BLaER1 (cell line): ENCODE measurements around the gene DDIT3.
"Not testable (repeated sequence)": the region's sequence is repeated elsewhere in the genome, so short reads cannot be mapped to it uniquely, and the experiment has no call there.

Source experiments
- H3K27ac ChIP-seq: shearing (Covaris generic); formaldehyde crosslinking; 2 replicates; pipeline ENCODE4 v1.8.1; 2022
- H3K27me3 ChIP-seq: shearing (Covaris generic); formaldehyde crosslinking; 2 replicates; pipeline ENCODE4 v1.8.1; 2022
- H3K36me3 ChIP-seq: shearing (Covaris generic); formaldehyde crosslinking; 2 replicates; pipeline ENCODE4 v1.8.1; 2022
- H3K4me1 ChIP-seq: shearing (Covaris generic); formaldehyde crosslinking; 2 replicates; pipeline ENCODE4 v1.8.1; 2022
- H3K4me2 ChIP-seq: shearing (Covaris generic); formaldehyde crosslinking; 2 replicates; pipeline ENCODE4 v1.8.1; 2022
- H3K4me3 ChIP-seq: shearing (Covaris generic); formaldehyde crosslinking; 2 replicates; pipeline ENCODE4 v1.8.1; 2022
- H3K9ac ChIP-seq: shearing (Covaris generic); formaldehyde crosslinking; 2 replicates; pipeline ENCODE4 v1.8.1; 2022
- H3K9me3 ChIP-seq: shearing (Covaris generic); formaldehyde crosslinking; 2 replicates; pipeline ENCODE4 v1.8.1; 2022
- H4K20me1 ChIP-seq: shearing (Covaris generic); formaldehyde crosslinking; 2 replicates; pipeline ENCODE4 v1.8.1; 2022
- Cebpa-rat ChIP-seq: shearing (Covaris generic); IDR thresholded peaks from 2 replicates; pipeline ENCODE4 v1.8.1; 2022

DDIT3 gene

GRCh38 chr12:57521525-57522010 lies 1.3 kb upstream of the DDIT3 start:
- H3K4me2 ChIP-seq = peak overlapping the region; percentile 95
- H3K36me3 ChIP-seq = peaks cover 54% of the 10 kb centered on the region
- peaks cover 71% of the 10 kb centered on the region for H3K4me1 ChIP-seq

GRCh38 chr12:57519796-57520052 lies 590 bp downstream of the DDIT3 start:
- peaks cover 52% of the 10 kb centered on the region for H3K4me1 ChIP-seq
- H3K9ac ChIP-seq = peak overlapping the region; percentile 97
- H3K4me2 ChIP-seq = peak overlapping the region; percentile 86
- peaks cover 54% of the 10 kb centered on the region for H3K36me3 ChIP-seq
- H4K20me1 ChIP-seq = peaks cover 69% of the 10 kb centered on the region
- H3K27me3 ChIP-seq = no peaks in the 10 kb centered on the region
- no peak for TF ChIP-seq Cebpa-rat
- peak overlapping the region; percentile 84 for H3K4me3 ChIP-seq
- H3K9me3 ChIP-seq = no peaks in the 10 kb centered on the region
- peak overlapping the region; percentile 93 for H3K27ac ChIP-seq

More at GRCh38 chr12:57521525-57522010, 1.3 kb upstream of the DDIT3 start:
- H3K9me3 ChIP-seq = no peaks in the 10 kb centered on the region
- H3K27ac ChIP-seq = peak overlapping the region; percentile 98
- H3K27me3 ChIP-seq = no peaks in the 10 kb centered on the region
- peak overlapping the region; percentile 85 for H3K9ac ChIP-seq
- peaks cover 68% of the 10 kb centered on the region for H4K20me1 ChIP-seq
- TF ChIP-seq Cebpa-rat = no peak
- H3K4me3 ChIP-seq = peak overlapping the region; percentile 84

GRCh38 chr12:57518920-57519795 lies 1.2 kb downstream of the DDIT3 start:
- TF ChIP-seq Cebpa-rat = no peak; the same call in 1 of the 2 replicates
- H3K36me3 ChIP-seq = peaks cover 54% of the 10 kb centered on the region
- peak overlapping the region; percentile 84 for H3K4me3 ChIP-seq
- no peaks in the 10 kb centered on the region for H3K9me3 ChIP-seq
- peaks cover 46% of the 10 kb centered on the region for H3K4me1 ChIP-seq
- H3K4me2 ChIP-seq = peak overlapping the region; percentile 86
- H4K20me1 ChIP-seq = peaks cover 69% of the 10 kb centered on the region
- H3K9ac ChIP-seq = peak overlapping the region; percentile 97
- peak overlapping the region; percentile 93 for H3K27ac ChIP-seq
- no peaks in the 10 kb centered on the region for H3K27me3 ChIP-seq

DNA sequence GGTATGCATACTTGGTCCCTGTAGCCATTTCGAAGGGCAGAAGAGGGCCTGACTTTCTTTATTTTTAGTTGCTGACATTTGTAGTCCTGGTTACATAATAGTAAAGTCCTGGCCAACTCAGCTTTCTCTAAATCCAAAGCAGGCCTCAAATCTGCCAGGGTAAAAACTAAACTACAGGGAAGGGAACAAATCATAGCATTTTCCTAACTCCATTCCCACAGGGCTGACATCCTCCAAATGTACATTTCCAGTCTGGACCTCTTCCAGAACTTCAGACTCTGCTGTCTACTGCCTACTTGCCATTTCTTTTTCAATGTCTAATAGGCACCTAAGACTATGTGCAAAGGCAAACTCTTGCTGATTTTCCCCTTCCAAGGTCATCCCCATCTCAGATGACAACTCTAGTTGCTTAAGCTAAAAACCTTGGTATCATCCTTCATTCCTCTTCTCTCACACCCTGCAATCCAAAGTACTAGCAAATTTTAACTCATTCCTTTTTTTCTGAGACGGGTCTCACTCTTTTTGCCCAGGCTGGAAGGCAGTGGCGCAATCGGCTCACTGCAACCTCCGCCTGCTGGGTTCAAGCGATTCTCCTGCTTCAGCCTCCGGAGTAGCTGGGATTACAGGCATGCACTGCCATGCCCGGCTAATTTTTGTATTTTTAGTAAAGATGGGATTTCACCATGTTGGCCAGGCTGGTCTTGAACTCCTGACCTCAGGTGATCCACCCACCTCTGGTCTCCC lies 2.0 kb downstream of the DDIT3 start:
- Histone ChIP-seq H3K4me1 (peaks cover 38% of the 10 kb centered on the region), H3K36me3 (peaks cover 60% of the 10 kb centered on the region), H3K4me3 (peak overlapping the region; percentile 84), H3K9me3 (no peaks in the 10 kb centered on the region), H3K27ac (no peak overlapping the region), H3K4me2 (peak overlapping the region; percentile 86), H4K20me1 (peaks cover 66% of the 10 kb centered on the region), H3K27me3 (no peaks in the 10 kb centered on the region), H3K9ac (peak overlapping the region; percentile 97)
- peak; percentile 10; the same call in 1 of the 2 replicates for TF ChIP-seq Cebpa-rat

GRCh38 chr12:57517718-57518117 lies 2.6 kb downstream of the DDIT3 start:
- H3K4me3 ChIP-seq, H3K27ac ChIP-seq, H3K27me3 ChIP-seq, H3K9me3 ChIP-seq: not testable (repeated sequence)
- H3K4me2 ChIP-seq = peak overlapping the region; percentile 86
- H3K9ac ChIP-seq = 0 out of 2 replicates have a peak overlapping the region, but pooled peaks have one; percentile 97
- H3K36me3 ChIP-seq = peaks cover 66% of the 10 kb centered on the region
- H3K4me1 ChIP-seq = peaks cover 37% of the 10 kb centered on the region
- H4K20me1 ChIP-seq = peaks cover 70% of the 10 kb centered on the region

GRCh38 chr12:57517187-57517586 lies 3.1 kb downstream of the DDIT3 start:
- no peaks in the 10 kb centered on the region for H3K9me3 ChIP-seq
- TF ChIP-seq Cebpa-rat = no peak
- H3K4me3 ChIP-seq = no peak overlapping the region
- H3K4me2 ChIP-seq = no peak overlapping the region
- no peaks in the 10 kb centered on the region for H3K27me3 ChIP-seq
- H3K36me3 ChIP-seq = peaks cover 71% of the 10 kb centered on the region
- peaks cover 35% of the 10 kb centered on the region for H3K4me1 ChIP-seq
- 0 out of 2 replicates have a peak overlapping the region, but pooled peaks have one; percentile 8 for H3K27ac ChIP-seq
- H3K9ac ChIP-seq = peak overlapping the region; percentile 27; the same call in 1 of the 2 replicates
- peaks cover 73% of the 10 kb centered on the region for H4K20me1 ChIP-seq

GRCh38 chr12:57516617-57517153 lies 3.6 kb downstream of the DDIT3 start:
- Histone ChIP-seq H3K4me3 (no peak overlapping the region), H3K4me1 (peaks cover 30% of the 10 kb centered on the region), H3K36me3 (peaks cover 76% of the 10 kb centered on the region), H3K4me2 (no peak overlapping the region), H4K20me1 (peaks cover 78% of the 10 kb centered on the region), H3K9ac (peak overlapping the region; percentile 27; the same call in 1 of the 2 replicates), H3K9me3 (no peaks in the 10 kb centered on the region), H3K27ac (0 out of 2 replicates have a peak overlapping the region, but pooled peaks have one; percentile 8), H3K27me3 (no peaks in the 10 kb centered on the region)
- no peak for TF ChIP-seq Cebpa-rat

DNA sequence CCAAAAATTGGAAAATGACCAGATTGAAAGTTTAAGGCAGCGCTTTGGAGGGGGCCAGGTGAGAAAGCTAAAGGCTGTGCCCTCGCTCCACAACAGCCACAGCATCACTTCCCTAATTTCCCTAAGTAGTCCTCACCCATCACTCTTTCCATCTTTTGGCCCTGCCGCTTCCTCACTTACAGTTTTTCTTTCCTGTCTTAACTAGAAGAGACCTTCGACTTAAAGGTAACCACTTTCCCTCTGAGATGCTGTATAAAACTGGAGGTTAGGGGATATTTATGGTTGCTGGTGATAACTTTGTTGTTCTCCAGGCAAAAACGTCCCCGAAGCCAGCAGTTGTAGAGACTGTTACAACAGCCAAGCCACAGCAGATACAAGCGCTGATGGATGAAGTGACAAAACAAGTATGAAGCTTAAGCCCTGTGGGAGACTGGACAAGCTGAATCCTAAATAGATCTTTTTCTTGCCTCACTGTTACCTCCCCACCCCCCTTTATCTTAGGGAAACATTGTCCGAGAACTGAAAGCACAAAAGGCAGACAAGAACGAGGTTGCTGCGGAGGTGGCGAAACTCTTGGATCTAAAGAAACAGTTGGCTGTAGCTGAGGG lies 4.3 kb downstream of the DDIT3 start:
- Histone ChIP-seq H3K27ac (0 out of 2 replicates have a peak overlapping the region, but pooled peaks have one; percentile 8), H3K36me3 (peaks cover 83% of the 10 kb centered on the region), H4K20me1 (peaks cover 84% of the 10 kb centered on the region), H3K4me3 (no peak overlapping the region), H3K4me1 (peaks cover 24% of the 10 kb centered on the region), H3K4me2 (no peak overlapping the region), H3K27me3 (no peaks in the 10 kb centered on the region), H3K9me3 (no peaks in the 10 kb centered on the region), H3K9ac (no peak overlapping the region)
- no peak for TF ChIP-seq Cebpa-rat

- Histone ChIP-seq H4K20me1 (peaks cover 90% of the 10 kb centered on the region), H3K4me3 (no peak overlapping the region), H3K27ac (no peak overlapping the region), H3K4me1 (peaks cover 21% of the 10 kb centered on the region), H3K4me2 (no peak overlapping the region), H3K36me3 (peaks cover 88% of the 10 kb centered on the region), H3K9me3 (no peaks in the 10 kb centered on the region), H3K27me3 (no peaks in the 10 kb centered on the region), H3K9ac (no peak overlapping the region)
- TF ChIP-seq Cebpa-rat = no peak
Measured at GRCh38 chr12:57515408-57515933, 4.8 kb downstream of the DDIT3 start.
